Gastrocnemius medialis (tissue), 4 donors: ENCODE results near the gene ENDOG. TPM values are rescaled to one million over a fixed set of nuclear protein-coding genes. Genes with fewer than 3 reads are reported as not detected.
A peak's percentile ranks its signal among the peaks of the same experiment; 100 is the strongest.

Experiments used
- ATAC-seq, 2 donors: fragments of 150-250 bp; one replicate each; pipeline ENCODE4 v1.9.1; 2016
- DNase-seq, 2 donors: peaks; one replicate each; pipeline ENCODE4 v3.0.0-alpha.2; 2019
- H3K27ac ChIP-seq, 4 donors: fragments of 200-600 bp; sonication (generic); 1 replicate in 1 of 4; 2 replicates in 3 of 4; pipeline ENCODE4 v1.5.1; 2016 to 2018; ENCODE audit warnings: mild to moderate bottlenecking in 2 of 4, moderate library complexity in 1 of 4
- H3K27me3 ChIP-seq, 3 donors: fragments of 200-600 bp; sonication (generic) in 2 of 3; 1 replicate in 1 of 3; 2 replicates in 2 of 3; pipeline versions ENCODE4 v1.5.1 to v1.6.0; 2016 to 2019; ENCODE audit warnings: mild to moderate bottlenecking in 1 of 3, moderate library complexity in 1 of 3
- H3K36me3 ChIP-seq, 2 donors: fragments of 200-600 bp; sonication (generic) in 1 of 2; one replicate each; pipeline ENCODE4 v1.5.1; 2017 to 2018
- H3K4me1 ChIP-seq, 2 donors: fragments of 200-600 bp; sonication (generic) in 1 of 2; one replicate each; pipeline ENCODE4 v1.5.1; 2016 to 2017; ENCODE audit warnings: mild to moderate bottlenecking in 2 of 2
- H3K4me3 ChIP-seq, 4 donors: fragments of 200-600 bp; sonication (generic) in 3 of 4; 1 replicate in 1 of 4; 2 replicates in 3 of 4; pipeline ENCODE4 v1.5.1; 2016 to 2019; ENCODE audit warnings: mild to moderate bottlenecking in 2 of 4
- H3K9me3 ChIP-seq, 3 donors: fragments of 200-600 bp; sonication (generic) in 2 of 3; 1 replicate in 1 of 3; 2 replicates in 2 of 3; pipeline ENCODE4 v1.5.1; 2016 to 2019
- CTCF ChIP-seq, 5 experiments: fragments of 450-650 bp in 3 of 5; fragments of 200-600 bp in 2 of 5; sonication (generic) in 2 of 5; IDR thresholded peaks in 4 of 5; conservative IDR thresholded peaks in 1 of 5; 1 replicate in 4 of 5; 2 replicates in 1 of 5; pipeline ENCODE4 v1.5.1; 2016 to 2019; ENCODE audit warnings: antibody characterized with exemption in 5 of 5, mild to moderate bottlenecking in 3 of 5, moderate library complexity in 3 of 5
- POLR2A ChIP-seq, 2 donors: fragments of 450-650 bp; IDR thresholded peaks; one replicate each; pipeline ENCODE4 v1.6.1; 2017; ENCODE audit warnings: antibody characterized with exemption in 2 of 2, mild to moderate bottlenecking in 2 of 2, moderate library complexity in 2 of 2
- in situ Hi-C, 4 donors: fragments of 200-750 bp; cut with MboI; loops; one replicate each; pipeline versions ENCODE4 v1.15.0 to v1.8.0; 2017; ENCODE audit warnings: low sequenced_read_pairs in 4 of 4
- intact Hi-C: fragments of 100-400 bp; cut with DNase I; formaldehyde crosslinking; loops from one replicate; pipeline ENCODE4 v1.15.1; 2023; ENCODE audit warnings: low total_unique reads
- total RNA-seq, 4 donors: library from RNA; depleted of rRNA; stranded (reverse); fragments of >200 nt; gene quantifications; one replicate each; pipeline versions ENCODE4 v1.1.0 to v1.2.3, GENCODE V29; 2016

ENDOG gene
- total RNA-seq, 4 donors from 2014 or later = 58.2 to 212 (median 122) TPM

DNA sequence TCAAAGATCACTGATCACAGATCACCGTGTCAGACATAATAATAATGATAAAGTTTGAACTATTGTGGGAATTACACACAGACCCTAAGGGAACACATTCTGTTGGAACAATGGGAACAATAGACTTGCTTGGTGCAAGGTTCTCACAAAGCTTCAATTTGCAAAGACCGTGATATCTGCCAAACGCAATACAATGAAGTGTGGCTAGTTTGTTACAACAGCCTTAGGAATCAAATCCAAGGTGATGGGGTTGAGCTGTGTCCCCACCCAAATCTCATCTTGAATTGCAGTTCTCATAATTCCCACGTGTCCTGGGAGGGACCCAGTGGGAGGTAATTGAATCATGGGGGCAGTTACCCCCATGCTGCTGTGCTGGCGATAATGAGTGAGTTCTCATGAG, 42.6 kb downstream of the ENDOG start:
- Histone ChIP-seq H3K9me3 (no peaks in the 10 kb centered on the region), H3K4me3 (no peak overlapping the region), H3K27ac (peak overlapping the region; percentile 46 to 84 (median 76)), H3K36me3 (no peaks in the 10 kb centered on the region), H3K4me1 (peaks cover 33 to 34% of the 10 kb centered on the region in 2 donors), H3K27me3 (no peaks in the 10 kb centered on the region)
- DNase-seq (no peak), ATAC-seq (no peak)
- intact Hi-C loops = loop anchor here (5.0 kb wide), 1 partner anchor 161 kb away; no protein-coding TSS in a partner anchor
- TF ChIP-seq POLR2A (IDR thresholded peaks at IDR 0.05) (no peak), CTCF (IDR thresholded peaks at IDR 0.05 in 4 of 5, conservative IDR thresholded peaks at IDR 0.05 in 1 of 5) (no peak)
- in situ Hi-C loops = loop anchor here in 3 of 4 donors (5.0 kb wide), 1 partner anchor 66 kb away; no protein-coding TSS in a partner anchor

- H3K9me3 ChIP-seq = no peaks in the 10 kb centered on the region
- no peak for ATAC-seq
- intact Hi-C loops (loop anchor here (5.0 kb wide), 1 partner anchor 161 kb away; no protein-coding TSS in a partner anchor), in situ Hi-C loops (loop anchor here in 3 of 4 donors (5.0 kb wide), 1 partner anchor 66 kb away; no protein-coding TSS in a partner anchor)
- no peak for DNase-seq
- no peak overlapping the region for H3K4me3 ChIP-seq
- H3K4me1 ChIP-seq = peaks cover 33 to 34% of the 10 kb centered on the region in 2 donors
- no peaks in the 10 kb centered on the region for H3K36me3 ChIP-seq
- H3K27me3 ChIP-seq = no peaks in the 10 kb centered on the region
- TF ChIP-seq CTCF (IDR thresholded peaks at IDR 0.05 in 4 of 5, conservative IDR thresholded peaks at IDR 0.05 in 1 of 5) (no peak), POLR2A (IDR thresholded peaks at IDR 0.05) (no peak)
- H3K27ac ChIP-seq = peak overlapping the region; percentile 46 to 84 (median 76)
These were observed 43.2 kb downstream of the ENDOG start for GRCh38 chr9:128861501-128861900.

DNA sequence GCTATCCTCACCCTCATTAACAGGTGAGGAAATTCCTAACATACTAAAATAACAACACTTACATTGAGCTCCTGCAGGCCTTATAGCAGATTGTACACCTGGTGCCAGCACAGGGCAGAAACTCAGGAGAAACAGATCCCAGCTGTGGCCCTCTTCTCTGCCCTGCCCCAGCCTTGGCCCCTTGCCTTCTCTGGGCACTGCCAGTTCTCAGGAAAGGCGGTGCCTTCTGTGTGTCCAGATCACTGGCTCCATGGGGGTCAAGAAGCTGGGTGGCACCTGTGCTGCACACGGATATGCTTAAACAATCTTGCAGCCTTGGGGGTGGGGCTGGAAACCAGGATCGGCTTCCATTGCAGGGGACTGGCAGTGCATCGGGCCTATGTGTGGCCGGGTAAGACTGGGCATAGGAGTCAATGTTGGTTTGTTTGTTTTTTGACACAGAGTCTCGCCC, 44.1 kb downstream of the ENDOG start:
- no peak overlapping the region for H3K4me3 ChIP-seq
- H3K36me3 ChIP-seq = no peaks in the 10 kb centered on the region
- peaks cover 33 to 34% of the 10 kb centered on the region in 2 donors for H3K4me1 ChIP-seq
- no peak for TF ChIP-seq POLR2A (IDR thresholded peaks at IDR 0.05)
- no peak for TF ChIP-seq CTCF (IDR thresholded peaks at IDR 0.05 in 4 of 5, conservative IDR thresholded peaks at IDR 0.05 in 1 of 5)
- no peaks in the 10 kb centered on the region for H3K9me3 ChIP-seq
- intact Hi-C loops (loop anchor here (1.0 to 5.0 kb wide), 2 partner anchors 20 to 160 kb away; partner anchors contain the start of gene LRRC8A), in situ Hi-C loops (loop anchor here in 3 of 4 donors (5.0 kb wide), 1 partner anchor 65 kb away; no protein-coding TSS in a partner anchor)
- H3K27me3 ChIP-seq = no peaks in the 10 kb centered on the region
- ATAC-seq (peak; percentile 81 to 90), DNase-seq (peak; percentile 82 to 91)
- H3K27ac ChIP-seq = peak overlapping the region; percentile 46 to 84 (median 76)

GRCh38 chr9:128863647-128864046, 45.3 kb downstream of the ENDOG start:
- Histone ChIP-seq H3K27me3 (no peaks in the 10 kb centered on the region), H3K27ac (peak overlapping the region in 2 of 4 donors; percentile 81 to 84), H3K36me3 (no peaks in the 10 kb centered on the region), H3K4me3 (no peak overlapping the region), H3K4me1 (peaks cover 33 to 34% of the 10 kb centered on the region in 2 donors), H3K9me3 (no peaks in the 10 kb centered on the region)
- DNase-seq = peak; percentile 32 to 69
- intact Hi-C loops (loop anchor here (1.0 to 5.0 kb wide), 2 partner anchors 65 to 159 kb away; no protein-coding TSS in a partner anchor), in situ Hi-C loops (loop anchor here in 3 of 4 donors (5.0 kb wide), 1 partner anchor 64 kb away; no protein-coding TSS in a partner anchor)
- TF ChIP-seq POLR2A (IDR thresholded peaks at IDR 0.05) (no peak), CTCF (IDR thresholded peaks at IDR 0.05 in 4 of 5, conservative IDR thresholded peaks at IDR 0.05 in 1 of 5) (peak; percentile 84 to 97 (median 93))
- ATAC-seq = peak; percentile 40 to 45
